Measurements from ENCODE around the gene KHDC3L.
"Not testable (repeated sequence)": the region's sequence is repeated elsewhere in the genome, so short reads cannot be mapped to it uniquely, and the experiment has no call there.

Gene KHDC3L

GRCh38 chr6:73388800-73389512, 26.5 kb downstream of the KHDC3L start:
- Histone ChIP-seq H3K9ac (ENCODE audit: low read length in 5 of 5) (peak overlapping the region; percentile 25 to 80 (median 67)), H3K27ac (ENCODE audit: low read depth, low read length) (peak overlapping the region; percentile 50), H3K9me3 (ENCODE audit: control insufficient read depth in 5 of 5, low read length in 5 of 5) (no peaks in the 10 kb centered on the region), H3K27me3 (ENCODE audit: control insufficient read depth in 5 of 5, insufficient read depth in 4 of 5, low read length in 5 of 5) (no peaks in the 10 kb centered on the region), H3K4me1 (ENCODE audit: control insufficient read depth in 5 of 5, insufficient read depth in 5 of 5, low read length in 5 of 5) (peaks cover 0 to 12% (median 8%) of the 10 kb centered on the region in 5 donors), H3K36me3 (ENCODE audit: control insufficient read depth in 5 of 5, insufficient read depth in 5 of 5, low read length in 5 of 5) (no peaks in the 10 kb centered on the region), H3K4me3 (ENCODE audit: low read depth in 1 of 5, low read length in 5 of 5) (peak overlapping the region; percentile 71 to 83 (median 78))

- Histone ChIP-seq H3K4me3 (ENCODE audit: low read depth in 1 of 5, low read length in 5 of 5) (no peak overlapping the region), H3K27me3 (ENCODE audit: control insufficient read depth in 5 of 5, insufficient read depth in 4 of 5, low read length in 5 of 5) (peaks cover 0 to 3% (median 0%) of the 10 kb centered on the region in 5 donors), H3K4me1 (ENCODE audit: control insufficient read depth in 5 of 5, insufficient read depth in 5 of 5, low read length in 5 of 5) (peaks cover 2 to 12% (median 8%) of the 10 kb centered on the region in 5 donors), H3K27ac (ENCODE audit: low read depth, low read length) (no peak overlapping the region), H3K36me3 (ENCODE audit: control insufficient read depth in 5 of 5, insufficient read depth in 5 of 5, low read length in 5 of 5) (no peaks in the 10 kb centered on the region), H3K9ac (ENCODE audit: low read length in 5 of 5) (no peak overlapping the region), H3K9me3 (ENCODE audit: control insufficient read depth in 5 of 5, low read length in 5 of 5) (no peaks in the 10 kb centered on the region)
Observed at GRCh38 chr6:73389854-73390253, 27.4 kb downstream of the KHDC3L start.

GRCh38 chr6:73391675-73392074, 29.2 kb downstream of the KHDC3L start:
- H3K27me3 ChIP-seq (ENCODE audit: control insufficient read depth in 5 of 5, insufficient read depth in 4 of 5, low read length in 5 of 5), result peaks cover 0 to 3% (median 0%) of the 10 kb centered on the region in 5 donors

GRCh38 chr6:73392188-73392587, 29.7 kb downstream of the KHDC3L start:
- not testable (repeated sequence) for H3K27ac ChIP-seq (ENCODE audit: low read depth, low read length); H3K27me3 ChIP-seq (ENCODE audit: control insufficient read depth in 5 of 5, insufficient read depth in 4 of 5, low read length in 5 of 5); H3K36me3 ChIP-seq (ENCODE audit: control insufficient read depth in 5 of 5, insufficient read depth in 5 of 5, low read length in 5 of 5); H3K9me3 ChIP-seq (ENCODE audit: control insufficient read depth in 5 of 5, low read length in 5 of 5); H3K4me3 ChIP-seq (ENCODE audit: low read depth in 1 of 5, low read length in 5 of 5); H3K9ac ChIP-seq (ENCODE audit: low read length in 5 of 5)
- peaks cover 2 to 12% (median 8%) of the 10 kb centered on the region in 5 donors for H3K4me1 ChIP-seq (ENCODE audit: control insufficient read depth in 5 of 5, insufficient read depth in 5 of 5, low read length in 5 of 5)

More at GRCh38 chr6:73391675-73392074, 29.2 kb downstream of the KHDC3L start:
- Histone ChIP-seq H3K9ac (ENCODE audit: low read length in 5 of 5) (no peak overlapping the region), H3K36me3 (ENCODE audit: control insufficient read depth in 5 of 5, insufficient read depth in 5 of 5, low read length in 5 of 5) (no peaks in the 10 kb centered on the region), H3K27ac (ENCODE audit: low read depth, low read length) (no peak overlapping the region), H3K9me3 (ENCODE audit: control insufficient read depth in 5 of 5, low read length in 5 of 5) (no peaks in the 10 kb centered on the region), H3K4me1 (ENCODE audit: control insufficient read depth in 5 of 5, insufficient read depth in 5 of 5, low read length in 5 of 5) (peaks cover 2 to 12% (median 8%) of the 10 kb centered on the region in 5 donors), H3K4me3 (ENCODE audit: low read depth in 1 of 5, low read length in 5 of 5) (no peak overlapping the region)

GRCh38 chr6:73393278-73393677, 30.8 kb downstream of the KHDC3L start:
- H3K27me3 ChIP-seq (ENCODE audit: control insufficient read depth in 5 of 5, insufficient read depth in 4 of 5, low read length in 5 of 5), result peaks cover 0 to 3% (median 0%) of the 10 kb centered on the region in 5 donors
- no peaks in the 10 kb centered on the region for H3K9me3 ChIP-seq (ENCODE audit: control insufficient read depth in 5 of 5, low read length in 5 of 5)
- no peak overlapping the region for H3K9ac ChIP-seq (ENCODE audit: low read length in 5 of 5)
- no peak overlapping the region for H3K27ac ChIP-seq (ENCODE audit: low read depth, low read length)
- peaks cover 2 to 11% (median 7%) of the 10 kb centered on the region in 5 donors for H3K4me1 ChIP-seq (ENCODE audit: control insufficient read depth in 5 of 5, insufficient read depth in 5 of 5, low read length in 5 of 5)
- H3K4me3 ChIP-seq (ENCODE audit: low read depth in 1 of 5, low read length in 5 of 5), result no peak overlapping the region
- H3K36me3 ChIP-seq (ENCODE audit: control insufficient read depth in 5 of 5, insufficient read depth in 5 of 5, low read length in 5 of 5), result no peaks in the 10 kb centered on the region

GRCh38 chr6:73394577-73395354, 32.3 kb downstream of the KHDC3L start, which contains the start of gene DDX43:
DDX43 (plus strand) TSS chr6:73394828; CDS start chr6:73394906, 78 bp downstream.
- H3K9ac ChIP-seq (ENCODE audit: low read length in 5 of 5), result peak within 1 kb of the TSS in 1 of 5 donors; percentile 26
- peak within 1 kb of the TSS in 3 of 5 donors; percentile 28 to 42 (median 29) for H3K4me3 ChIP-seq (ENCODE audit: low read depth in 1 of 5, low read length in 5 of 5)
- H3K4me1 ChIP-seq (ENCODE audit: control insufficient read depth in 5 of 5, insufficient read depth in 5 of 5, low read length in 5 of 5), result peaks cover 0 to 3% (median 0%) of the 10 kb centered on the region in 5 donors
- no peaks in the 10 kb centered on the region for H3K9me3 ChIP-seq (ENCODE audit: control insufficient read depth in 5 of 5, low read length in 5 of 5)
- no peaks in the 10 kb centered on the region for H3K36me3 ChIP-seq (ENCODE audit: control insufficient read depth in 5 of 5, insufficient read depth in 5 of 5, low read length in 5 of 5)
- H3K27me3 ChIP-seq (ENCODE audit: control insufficient read depth in 5 of 5, insufficient read depth in 4 of 5, low read length in 5 of 5), result peaks cover 0 to 3% (median 0%) of the 10 kb centered on the region in 5 donors
- H3K27ac ChIP-seq (ENCODE audit: low read depth, low read length), result no peak within 1 kb of the TSS

- Histone ChIP-seq H3K9me3 (ENCODE audit: control insufficient read depth in 5 of 5, low read length in 5 of 5) (no peaks in the 10 kb centered on the region), H3K27ac (ENCODE audit: low read depth, low read length) (no peak overlapping the region), H3K4me3 (ENCODE audit: low read depth in 1 of 5, low read length in 5 of 5) (no peak overlapping the region), H3K4me1 (ENCODE audit: control insufficient read depth in 5 of 5, insufficient read depth in 5 of 5, low read length in 5 of 5) (peaks cover 0 to 3% (median 0%) of the 10 kb centered on the region in 5 donors), H3K9ac (ENCODE audit: low read length in 5 of 5) (no peak overlapping the region), H3K27me3 (ENCODE audit: control insufficient read depth in 5 of 5, insufficient read depth in 4 of 5, low read length in 5 of 5) (peaks cover 0 to 3% (median 0%) of the 10 kb centered on the region in 5 donors), H3K36me3 (ENCODE audit: control insufficient read depth in 5 of 5, insufficient read depth in 5 of 5, low read length in 5 of 5) (no peaks in the 10 kb centered on the region)
Observed at GRCh38 chr6:73395875-73396274, 33.4 kb downstream of the KHDC3L start.

- peaks cover 0 to 3% (median 0%) of the 10 kb centered on the region in 5 donors for H3K4me1 ChIP-seq (ENCODE audit: control insufficient read depth in 5 of 5, insufficient read depth in 5 of 5, low read length in 5 of 5)
- no peak overlapping the region for H3K4me3 ChIP-seq (ENCODE audit: low read depth in 1 of 5, low read length in 5 of 5)
- no peaks in the 10 kb centered on the region for H3K9me3 ChIP-seq (ENCODE audit: control insufficient read depth in 5 of 5, low read length in 5 of 5)
- H3K36me3 ChIP-seq (ENCODE audit: control insufficient read depth in 5 of 5, insufficient read depth in 5 of 5, low read length in 5 of 5), result no peaks in the 10 kb centered on the region
- no peaks in the 10 kb centered on the region for H3K27me3 ChIP-seq (ENCODE audit: control insufficient read depth in 5 of 5, insufficient read depth in 4 of 5, low read length in 5 of 5)
- H3K9ac ChIP-seq (ENCODE audit: low read length in 5 of 5), result no peak overlapping the region
- H3K27ac ChIP-seq (ENCODE audit: low read depth, low read length), result no peak overlapping the region
Observed at GRCh38 chr6:73400656-73401055, 38.2 kb downstream of the KHDC3L start.

GRCh38 chr6:73409395-73409794, 46.9 kb downstream of the KHDC3L start:
- H3K27me3 ChIP-seq (ENCODE audit: control insufficient read depth in 5 of 5, insufficient read depth in 4 of 5, low read length in 5 of 5), result no peaks in the 10 kb centered on the region
- H3K4me3 ChIP-seq (ENCODE audit: low read depth in 1 of 5, low read length in 5 of 5), result no peak overlapping the region
- no peaks in the 10 kb centered on the region for H3K9me3 ChIP-seq (ENCODE audit: control insufficient read depth in 5 of 5, low read length in 5 of 5)
- no peaks in the 10 kb centered on the region for H3K4me1 ChIP-seq (ENCODE audit: control insufficient read depth in 5 of 5, insufficient read depth in 5 of 5, low read length in 5 of 5)
- H3K9ac ChIP-seq (ENCODE audit: low read length in 5 of 5), result no peak overlapping the region
- H3K36me3 ChIP-seq (ENCODE audit: control insufficient read depth in 5 of 5, insufficient read depth in 5 of 5, low read length in 5 of 5), result no peaks in the 10 kb centered on the region
- H3K27ac ChIP-seq (ENCODE audit: low read depth, low read length), result no peak overlapping the region

GRCh38 chr6:73413102-73413501, 50.6 kb downstream of the KHDC3L start:
- no peaks in the 10 kb centered on the region for H3K4me1 ChIP-seq (ENCODE audit: control insufficient read depth in 5 of 5, insufficient read depth in 5 of 5, low read length in 5 of 5)
- no peaks in the 10 kb centered on the region for H3K27me3 ChIP-seq (ENCODE audit: control insufficient read depth in 5 of 5, insufficient read depth in 4 of 5, low read length in 5 of 5)
- H3K9ac ChIP-seq (ENCODE audit: low read length in 5 of 5), result no peak overlapping the region
- H3K27ac ChIP-seq (ENCODE audit: low read depth, low read length), result no peak overlapping the region
- peaks cover 0 to 8% (median 0%) of the 10 kb centered on the region in 5 donors for H3K36me3 ChIP-seq (ENCODE audit: control insufficient read depth in 5 of 5, insufficient read depth in 5 of 5, low read length in 5 of 5)
- H3K9me3 ChIP-seq (ENCODE audit: control insufficient read depth in 5 of 5, low read length in 5 of 5), result no peaks in the 10 kb centered on the region
- no peak overlapping the region for H3K4me3 ChIP-seq (ENCODE audit: low read depth in 1 of 5, low read length in 5 of 5)

All from subcutaneous abdominal adipose tissue (tissue), 5 donors.